Stimulated activated naive CD4-positive, alpha-beta T cell treated with Interleukin-2 at 50 U/mL for 16 hours (primary cell): ENCODE data around the gene AP2S1.
"Not testable (repeated sequence)": the region's sequence is repeated elsewhere in the genome, so short reads cannot be mapped to it uniquely, and the experiment has no call there.

Source experiments
- DNase-seq: peaks from one replicate; lab custom pipeline; 2025; lab: John Stamatoyannopoulos, UW

AP2S1 gene

GRCh38 chr19:46804432-46804831 lies 46.2 kb downstream of the AP2S1 start:
- not testable (repeated sequence) for DNase-seq

GRCh38 chr19:46803555-46803954 lies 47.1 kb downstream of the AP2S1 start:
- DNase-seq, result no peak

- no peak for DNase-seq
Observed at GRCh38 chr19:46802152-46802551, 48.5 kb downstream of the AP2S1 start.

- DNase-seq, result no peak
Observed at GRCh38 chr19:46798713-46799112, 51.9 kb downstream of the AP2S1 start.

- no peak for DNase-seq
Observed at GRCh38 chr19:46797881-46798280, 52.8 kb downstream of the AP2S1 start.

- no peak for DNase-seq
Observed at GRCh38 chr19:46791944-46792343, 58.7 kb downstream of the AP2S1 start.

- DNase-seq, result no peak
Observed at GRCh38 chr19:46789371-46789770, 61.3 kb downstream of the AP2S1 start.

GRCh38 chr19:46788968-46789338 lies 61.7 kb downstream of the AP2S1 start:
- no peak for DNase-seq

GRCh38 chr19:46788262-46788967 lies 62.2 kb downstream of the AP2S1 start, which contains the start of gene SLC1A5:
SLC1A5 (minus strand) TSS chr19:46788594; CDS start chr19:46787965, 629 bp downstream.
- peak; percentile 99 for DNase-seq
